K562 (cell line): Measurements from ENCODE around the gene EIF1. TPM values are rescaled to one million over a fixed set of nuclear protein-coding genes. Genes with fewer than 3 reads are reported as not detected.
A peak's percentile ranks its signal among the peaks of the same experiment; 100 is the strongest.

Experiments
- CREM ChIP-seq: IDR thresholded peaks from 2 replicates; pipeline ENCODE4 v1.6.1; 2014; ENCODE audit warnings: antibody characterized with exemption, low read depth
- DNMT1 ChIP-seq: fragments of 450-650 bp; IDR thresholded peaks from 2 replicates; pipeline ENCODE4 v1.6.1; 2016; ENCODE audit warnings: antibody characterized with exemption, mild to moderate bottlenecking
- JUNB ChIP-seq: fragments of 450-650 bp; formaldehyde crosslinking; conservative IDR thresholded peaks from 2 replicates; pipeline ENCODE4 v1.4.0; 2020; ENCODE audit warnings: mild to moderate bottlenecking
- MTF1 ChIP-seq: fragments of 250-450 bp; sonication (Bioruptor Pico); IDR thresholded peaks from 2 replicates; pipeline ENCODE4 v1.9.0; 2021; ENCODE audit warnings: moderate library complexity, mild to moderate bottlenecking, inconsistent platforms, borderline replicate concordance
- PCBP1 ChIP-seq: fragments of 200-400 bp; formaldehyde crosslinking; IDR thresholded peaks from 2 replicates; pipeline ENCODE4 v1.6.1; 2018; ENCODE audit warnings: mild to moderate bottlenecking, low read depth, low read length; ENCODE audit not compliant: poor library complexity, severe bottlenecking
- PHB ChIP-seq: fragments of 250-450 bp; sonication (Bioruptor Pico); IDR thresholded peaks from 2 replicates; pipeline ENCODE4 v1.5.0; 2021
- RBM15 ChIP-seq: fragments of 200-400 bp; formaldehyde crosslinking; IDR thresholded peaks from 2 replicates; pipeline ENCODE4 v1.6.1; 2018; ENCODE audit warnings: mild to moderate bottlenecking, low read length, moderate library complexity; ENCODE audit not compliant: insufficient read depth
- SIN3A ChIP-seq, 2 experiments: fragments of 150-350 bp in 1 of 2; IDR thresholded peaks; 2 replicates each; pipeline ENCODE4 v1.6.1; 2011 to 2016; ENCODE audit warnings: borderline replicate concordance in 2 of 2, low read depth in 2 of 2, low read length in 2 of 2, mild to moderate bottlenecking in 2 of 2, moderate library complexity in 2 of 2; ENCODE audit not compliant: control insufficient read depth in 1 of 2
- TCF7 ChIP-seq: sonication (generic); IDR thresholded peaks from 2 replicates; pipeline ENCODE4 v1.6.1; 2016; ENCODE audit warnings: antibody characterized with exemption, borderline replicate concordance
- ZBTB17 ChIP-seq: fragments of 450-650 bp; formaldehyde crosslinking; IDR thresholded peaks from 2 replicates; pipeline ENCODE4 v1.4.0; 2020; ENCODE audit warnings: mild to moderate bottlenecking
- ZNF24 ChIP-seq: fragments of 450-650 bp; IDR thresholded peaks from 2 replicates; pipeline ENCODE4 v1.6.1; 2016
- polyA plus RNA-seq, 8 experiments: library from polyadenylated mRNA; depleted of rRNA in 4 of 8; stranded (reverse) in 5 of 8; unstranded in 3 of 8; fragments of >200 nt; fragmentation: Nextera tagmentation in 2 of 8; fragmentation: Illumina TruSeq in 1 of 8; extraction: Ambion mirVana in 2 of 8; extraction: Trizol in 1 of 8; gene quantifications; 2 replicates each; pipeline versions ENCODE4 v1.2.1 to v1.2.3, GENCODE V29; 2011 to 2014; ENCODE audit warnings: inconsistent platforms in 1 of 8, missing spikeins in 1 of 8
- total RNA-seq, 7 experiments: library from RNA; depleted of rRNA in 6 of 7; stranded (reverse); fragments of >200 nt in 6 of 7; fragmentation: Illumina TruSeq in 2 of 7; extraction: Trizol in 2 of 7; gene quantifications; 2 replicates each; pipeline versions ENCODE4 v1.2.1 to v1.2.3, GENCODE V29; 2011 to 2021; ENCODE audit warnings: low replicate concordance in 1 of 7
- TF ChIP-seq, protein P1 (sequence below): fragments of 250-450 bp; sonication (Bioruptor Pico); IDR thresholded peaks from 2 replicates; pipeline ENCODE4 v1.5.0; 2021; ENCODE audit warnings: mild to moderate bottlenecking, moderate library complexity
- TF ChIP-seq, protein P2 (sequence below): fragments of 250-450 bp; sonication (Bioruptor Pico); IDR thresholded peaks from 2 replicates; pipeline ENCODE4 v1.5.0; 2021
- TF ChIP-seq, protein P3 (sequence below): sonication (generic); formaldehyde crosslinking; IDR thresholded peaks from 2 replicates; pipeline ENCODE4 v1.8.0; 2023; ENCODE audit warnings: mild to moderate bottlenecking, missing genetic modification reagents
- TF ChIP-seq, protein P4 (sequence below), 2 experiments: IDR thresholded peaks; 2 replicates each; pipeline ENCODE4 v1.6.1; 2012; ENCODE audit warnings: improper control_type of control experiment in 2 of 2, low read depth in 2 of 2, low read length in 2 of 2, borderline replicate concordance in 1 of 2

EIF1 gene
- total and polyA plus RNA-seq, 9 of the 15 experiments (the other 6 are each of a cell fraction or from before 2014, with no cell fraction given): 67.0 to 1,204 (median 320) TPM

DNA sequence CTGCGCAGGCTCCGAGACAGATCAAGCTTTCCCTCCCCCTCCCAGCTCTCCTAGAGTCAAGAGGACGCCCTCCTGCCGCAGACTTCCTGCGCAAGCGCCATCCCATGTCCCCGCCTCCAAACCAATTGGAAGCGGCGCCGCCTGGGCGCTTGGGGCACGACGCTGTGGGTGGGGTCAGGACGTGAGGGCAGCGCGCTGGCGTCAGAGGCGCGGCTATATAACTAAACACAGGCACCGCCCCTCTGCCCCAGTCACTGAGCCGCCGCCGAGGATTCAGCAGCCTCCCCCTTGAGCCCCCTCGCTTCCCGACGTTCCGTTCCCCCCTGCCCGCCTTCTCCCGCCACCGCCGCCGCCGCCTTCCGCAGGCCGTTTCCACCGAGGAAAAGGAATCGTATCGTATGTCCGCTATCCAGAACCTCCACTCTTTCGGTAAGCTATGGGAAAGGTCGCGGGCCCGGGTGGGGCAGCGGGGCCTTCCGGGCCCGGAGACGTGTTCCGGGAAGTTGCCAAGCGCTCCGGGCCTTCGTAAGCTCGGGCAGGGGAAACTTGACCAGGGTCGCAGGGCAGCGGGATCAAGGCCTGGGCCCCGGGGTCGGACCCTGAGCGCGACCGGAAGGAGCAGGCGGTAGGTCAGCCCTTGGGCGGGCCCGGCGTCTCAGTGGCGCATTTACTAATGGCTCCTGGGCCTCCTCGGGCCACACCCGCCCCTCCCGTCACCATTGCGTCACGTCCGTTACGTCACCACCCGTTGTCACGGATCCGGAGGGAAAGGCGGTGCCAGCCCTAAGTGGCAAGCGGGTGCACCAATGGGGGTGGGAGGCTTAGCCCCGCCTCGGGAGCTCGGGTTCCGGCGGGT lies at the start of gene EIF1 (continued):
- TF ChIP-seq, protein P1, sequence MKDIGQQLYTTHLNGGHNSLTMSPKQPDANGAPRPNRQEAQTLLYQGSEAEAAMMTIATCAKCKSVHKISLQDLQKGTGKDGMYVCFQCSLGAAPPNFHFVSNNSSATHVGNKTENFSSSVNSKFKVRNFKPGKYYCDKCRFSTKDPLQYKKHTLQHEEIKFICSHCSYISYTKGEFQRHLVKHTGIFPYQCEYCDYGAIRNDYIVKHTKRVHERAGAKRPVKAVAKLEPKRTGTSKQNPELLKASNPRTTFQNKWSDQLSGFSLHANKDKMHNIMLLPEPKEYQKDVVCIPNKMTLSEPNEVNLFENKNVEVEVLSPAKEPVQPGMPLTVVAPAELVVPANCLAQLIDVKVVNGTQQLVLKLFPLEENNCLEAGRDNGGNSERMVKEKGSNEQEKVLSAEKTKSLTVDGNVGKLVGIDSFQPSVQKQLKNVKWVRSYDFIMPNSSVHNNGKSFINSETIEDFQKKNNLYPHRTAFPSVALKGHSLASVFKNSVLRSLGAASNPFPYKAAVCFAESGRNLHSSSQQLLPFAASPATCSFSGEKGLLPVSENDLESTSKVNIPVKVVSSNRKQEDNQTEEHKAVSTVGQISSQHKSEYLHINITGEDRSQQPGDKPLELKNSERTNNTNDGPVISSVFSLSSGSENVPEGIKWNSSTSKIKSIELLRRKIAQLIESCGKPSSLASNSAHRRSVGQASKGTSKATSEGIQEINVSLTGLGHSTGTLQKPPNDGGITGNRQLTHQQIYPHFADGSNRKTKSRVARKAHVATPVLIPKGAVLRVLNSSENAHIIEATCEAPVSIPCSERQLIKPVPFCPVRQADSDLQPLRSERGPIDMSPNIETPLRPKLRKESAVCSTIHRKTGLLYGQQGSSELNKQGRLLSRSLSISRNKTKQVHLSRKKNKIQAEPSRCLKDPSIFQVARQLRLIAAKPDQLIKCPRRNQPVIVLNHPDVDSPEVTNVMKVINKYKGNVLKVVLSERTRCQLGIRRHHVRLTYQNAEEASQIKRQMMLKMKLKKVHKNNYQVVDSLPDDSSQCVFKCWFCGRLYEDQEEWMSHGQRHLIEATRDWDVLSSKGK: no peak
- TF ChIP-seq JUNB (peak; percentile 86), MTF1 (CRISPR knock-in tag) (0 out of 2 replicates have a peak, but pooled peaks have one; percentile 71), ZBTB17 (peak; percentile 92), PCBP1 (peak; percentile 99), CREM (peak; percentile 99), SIN3A (IDR thresholded peaks at IDR 0.05; ENCODE audit: borderline replicate concordance in 2 of 2, control insufficient read depth in 1 of 2, low read depth in 2 of 2, low read length in 2 of 2) (peak in 1 of 2 experiments; percentile 78; a peak in 3 of 4 replicates), TCF7 (no peak; the same call in 1 of the 2 replicates), PHB (peak; percentile 98), DNMT1 (peak; percentile 81; the same call in 1 of the 2 replicates), RBM15 (peak; percentile 40; the same call in 1 of the 2 replicates), ZNF24 (no peak)
- TF ChIP-seq, protein P2, sequence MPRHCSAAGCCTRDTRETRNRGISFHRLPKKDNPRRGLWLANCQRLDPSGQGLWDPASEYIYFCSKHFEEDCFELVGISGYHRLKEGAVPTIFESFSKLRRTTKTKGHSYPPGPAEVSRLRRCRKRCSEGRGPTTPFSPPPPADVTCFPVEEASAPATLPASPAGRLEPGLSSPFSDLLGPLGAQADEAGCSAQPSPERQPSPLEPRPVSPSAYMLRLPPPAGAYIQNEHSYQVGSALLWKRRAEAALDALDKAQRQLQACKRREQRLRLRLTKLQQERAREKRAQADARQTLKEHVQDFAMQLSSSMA (CRISPR knock-in tag): peak; percentile 13; the same call in 1 of the 2 replicates
- TF ChIP-seq, protein P3, sequence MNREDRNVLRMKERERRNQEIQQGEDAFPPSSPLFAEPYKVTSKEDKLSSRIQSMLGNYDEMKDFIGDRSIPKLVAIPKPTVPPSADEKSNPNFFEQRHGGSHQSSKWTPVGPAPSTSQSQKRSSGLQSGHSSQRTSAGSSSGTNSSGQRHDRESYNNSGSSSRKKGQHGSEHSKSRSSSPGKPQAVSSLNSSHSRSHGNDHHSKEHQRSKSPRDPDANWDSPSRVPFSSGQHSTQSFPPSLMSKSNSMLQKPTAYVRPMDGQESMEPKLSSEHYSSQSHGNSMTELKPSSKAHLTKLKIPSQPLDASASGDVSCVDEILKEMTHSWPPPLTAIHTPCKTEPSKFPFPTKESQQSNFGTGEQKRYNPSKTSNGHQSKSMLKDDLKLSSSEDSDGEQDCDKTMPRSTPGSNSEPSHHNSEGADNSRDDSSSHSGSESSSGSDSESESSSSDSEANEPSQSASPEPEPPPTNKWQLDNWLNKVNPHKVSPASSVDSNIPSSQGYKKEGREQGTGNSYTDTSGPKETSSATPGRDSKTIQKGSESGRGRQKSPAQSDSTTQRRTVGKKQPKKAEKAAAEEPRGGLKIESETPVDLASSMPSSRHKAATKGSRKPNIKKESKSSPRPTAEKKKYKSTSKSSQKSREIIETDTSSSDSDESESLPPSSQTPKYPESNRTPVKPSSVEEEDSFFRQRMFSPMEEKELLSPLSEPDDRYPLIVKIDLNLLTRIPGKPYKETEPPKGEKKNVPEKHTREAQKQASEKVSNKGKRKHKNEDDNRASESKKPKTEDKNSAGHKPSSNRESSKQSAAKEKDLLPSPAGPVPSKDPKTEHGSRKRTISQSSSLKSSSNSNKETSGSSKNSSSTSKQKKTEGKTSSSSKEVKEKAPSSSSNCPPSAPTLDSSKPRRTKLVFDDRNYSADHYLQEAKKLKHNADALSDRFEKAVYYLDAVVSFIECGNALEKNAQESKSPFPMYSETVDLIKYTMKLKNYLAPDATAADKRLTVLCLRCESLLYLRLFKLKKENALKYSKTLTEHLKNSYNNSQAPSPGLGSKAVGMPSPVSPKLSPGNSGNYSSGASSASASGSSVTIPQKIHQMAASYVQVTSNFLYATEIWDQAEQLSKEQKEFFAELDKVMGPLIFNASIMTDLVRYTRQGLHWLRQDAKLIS (CRISPR knock-in tag): peak; percentile 99
- TF ChIP-seq, protein P4, sequence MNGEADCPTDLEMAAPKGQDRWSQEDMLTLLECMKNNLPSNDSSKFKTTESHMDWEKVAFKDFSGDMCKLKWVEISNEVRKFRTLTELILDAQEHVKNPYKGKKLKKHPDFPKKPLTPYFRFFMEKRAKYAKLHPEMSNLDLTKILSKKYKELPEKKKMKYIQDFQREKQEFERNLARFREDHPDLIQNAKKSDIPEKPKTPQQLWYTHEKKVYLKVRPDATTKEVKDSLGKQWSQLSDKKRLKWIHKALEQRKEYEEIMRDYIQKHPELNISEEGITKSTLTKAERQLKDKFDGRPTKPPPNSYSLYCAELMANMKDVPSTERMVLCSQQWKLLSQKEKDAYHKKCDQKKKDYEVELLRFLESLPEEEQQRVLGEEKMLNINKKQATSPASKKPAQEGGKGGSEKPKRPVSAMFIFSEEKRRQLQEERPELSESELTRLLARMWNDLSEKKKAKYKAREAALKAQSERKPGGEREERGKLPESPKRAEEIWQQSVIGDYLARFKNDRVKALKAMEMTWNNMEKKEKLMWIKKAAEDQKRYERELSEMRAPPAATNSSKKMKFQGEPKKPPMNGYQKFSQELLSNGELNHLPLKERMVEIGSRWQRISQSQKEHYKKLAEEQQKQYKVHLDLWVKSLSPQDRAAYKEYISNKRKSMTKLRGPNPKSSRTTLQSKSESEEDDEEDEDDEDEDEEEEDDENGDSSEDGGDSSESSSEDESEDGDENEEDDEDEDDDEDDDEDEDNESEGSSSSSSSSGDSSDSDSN (IDR thresholded peaks at IDR 0.05; ENCODE audit: borderline replicate concordance in 1 of 2, low read depth in 2 of 2, low read length in 2 of 2): no peak
